Epidermal melanocyte (primary cell): ENCODE measurements around the gene MCHR2.
A peak's percentile ranks its signal among the peaks of the same experiment; 100 is the strongest.
"Not testable (repeated sequence)": the region's sequence is repeated elsewhere in the genome, so short reads cannot be mapped to it uniquely, and the experiment has no call there.

Source experiments
- DNase-seq: peaks from one replicate; pipeline ENCODE4 v3.0.0; 2011; ENCODE audit warnings: low spot score; ENCODE audit not compliant: insufficient read length

The MCHR2 gene, protein sequence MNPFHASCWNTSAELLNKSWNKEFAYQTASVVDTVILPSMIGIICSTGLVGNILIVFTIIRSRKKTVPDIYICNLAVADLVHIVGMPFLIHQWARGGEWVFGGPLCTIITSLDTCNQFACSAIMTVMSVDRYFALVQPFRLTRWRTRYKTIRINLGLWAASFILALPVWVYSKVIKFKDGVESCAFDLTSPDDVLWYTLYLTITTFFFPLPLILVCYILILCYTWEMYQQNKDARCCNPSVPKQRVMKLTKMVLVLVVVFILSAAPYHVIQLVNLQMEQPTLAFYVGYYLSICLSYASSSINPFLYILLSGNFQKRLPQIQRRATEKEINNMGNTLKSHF

DNA sequence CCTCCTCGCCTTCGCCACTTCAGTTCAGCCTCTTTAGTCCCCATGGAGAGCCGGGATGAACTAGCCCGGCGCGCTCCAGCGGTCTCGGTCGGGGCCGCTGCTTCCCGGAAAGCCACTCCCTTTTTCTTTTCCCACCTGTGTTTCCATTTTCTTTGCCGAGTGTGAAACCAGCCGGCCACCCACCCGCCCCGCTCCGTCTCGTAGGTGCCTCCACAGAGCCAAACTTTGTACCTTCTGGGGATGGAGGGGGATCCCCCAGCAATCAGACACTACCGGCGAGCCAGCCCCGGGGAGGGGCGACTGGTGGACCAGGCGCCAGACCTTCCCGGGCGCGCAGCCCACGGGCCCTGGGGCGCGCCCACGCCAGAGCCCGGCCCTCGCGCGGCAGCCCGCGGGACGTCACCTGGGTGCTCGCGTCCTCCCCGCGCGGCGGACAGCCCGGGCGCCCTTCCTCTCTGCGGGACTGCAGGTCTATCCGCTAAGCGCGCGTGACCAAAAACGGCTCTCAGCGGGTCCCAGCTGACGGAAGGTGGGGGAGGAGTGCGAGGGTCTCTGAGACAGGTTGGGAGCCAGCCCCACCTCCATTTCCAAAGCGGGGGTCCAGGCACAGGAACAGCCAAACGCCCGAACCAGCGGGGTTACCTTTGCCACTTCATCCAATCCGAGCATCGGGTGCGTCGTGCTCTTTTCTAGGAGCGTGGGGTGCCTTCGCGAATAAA, at the start of gene MCHR2:
MCHR2 (minus strand) TSS at position 691 of the 719 bp plus-strand sequence. CDS start 38,076 bp downstream, outside the sequence.
- no peak for DNase-seq

DNA sequence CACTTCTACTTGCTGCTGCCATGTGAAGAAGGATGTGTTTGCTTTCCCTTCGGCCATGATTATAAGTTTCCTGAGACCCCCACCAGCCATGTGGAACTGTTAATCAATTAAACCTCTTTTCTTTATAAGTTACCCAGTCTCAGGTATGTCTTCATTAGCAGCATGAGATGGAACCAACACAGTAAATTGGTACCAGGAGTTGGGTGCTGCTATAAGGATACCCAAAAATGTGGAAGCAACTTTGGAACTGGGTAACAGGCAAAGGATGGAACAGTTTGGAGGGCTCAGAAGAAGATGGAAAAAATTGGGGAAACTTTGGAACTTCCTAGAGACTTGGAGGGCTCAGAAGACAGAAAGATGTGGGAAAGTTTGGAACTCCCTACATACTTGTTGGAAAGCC, 44.5 kb upstream of the MCHR2 start:
- not testable (repeated sequence) for DNase-seq

DNA sequence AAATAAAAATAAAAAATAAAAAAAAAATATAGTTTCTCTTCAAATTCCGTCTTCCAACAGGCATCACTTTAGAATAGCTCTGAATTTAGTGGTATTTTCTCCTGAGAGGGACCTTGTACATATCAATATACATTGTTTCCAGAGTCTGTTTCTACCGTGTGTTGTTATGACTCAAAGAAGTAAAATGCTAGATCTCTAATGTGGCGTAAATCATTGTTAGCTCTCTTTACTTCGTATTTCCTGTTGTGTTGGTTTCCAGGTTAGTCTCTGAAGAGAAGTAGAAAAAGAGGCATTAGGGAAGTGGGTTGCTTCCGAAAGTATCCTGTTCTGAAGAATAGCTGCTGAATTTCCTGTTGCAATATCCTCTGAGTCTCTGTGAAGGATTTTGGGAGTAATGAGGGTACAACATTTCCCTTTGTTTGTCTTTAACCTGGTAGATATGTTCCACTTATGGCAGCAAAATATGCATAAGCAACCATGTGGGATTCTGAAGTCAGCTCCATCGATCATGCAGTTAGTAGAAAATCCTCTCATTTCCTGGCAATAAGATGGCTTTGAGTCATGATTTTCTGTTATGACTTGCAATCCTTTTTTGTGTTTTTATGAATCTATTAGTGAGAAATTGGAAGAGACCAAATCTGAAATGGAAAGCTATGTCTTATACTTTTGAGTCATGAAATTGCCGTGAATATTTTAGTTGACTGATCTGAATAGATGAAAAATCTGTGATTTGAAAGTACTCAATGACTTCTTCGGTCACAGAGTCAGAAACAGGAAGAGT, 42.0 kb upstream of the MCHR2 start:
- DNase-seq, result no peak

DNA sequence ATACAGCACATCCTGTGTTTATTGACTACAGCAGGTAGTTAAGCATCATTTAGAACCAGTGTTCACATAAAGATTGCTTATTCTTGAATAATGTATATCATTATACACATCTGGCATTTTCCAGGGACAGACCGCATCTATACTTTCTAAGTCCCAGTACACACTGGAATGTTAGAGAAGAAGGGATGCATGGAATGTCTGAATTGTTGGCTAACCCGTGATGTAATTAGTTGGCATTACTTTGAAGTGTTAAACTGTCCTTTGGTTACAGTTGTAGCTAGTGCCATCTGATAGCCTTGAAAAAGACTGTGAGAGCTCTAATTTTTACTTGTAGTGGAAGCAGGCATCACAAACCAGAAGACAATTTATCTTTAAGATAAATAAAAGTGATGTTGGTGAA, 29.8 kb upstream of the MCHR2 start:
- DNase-seq, result no peak

DNA sequence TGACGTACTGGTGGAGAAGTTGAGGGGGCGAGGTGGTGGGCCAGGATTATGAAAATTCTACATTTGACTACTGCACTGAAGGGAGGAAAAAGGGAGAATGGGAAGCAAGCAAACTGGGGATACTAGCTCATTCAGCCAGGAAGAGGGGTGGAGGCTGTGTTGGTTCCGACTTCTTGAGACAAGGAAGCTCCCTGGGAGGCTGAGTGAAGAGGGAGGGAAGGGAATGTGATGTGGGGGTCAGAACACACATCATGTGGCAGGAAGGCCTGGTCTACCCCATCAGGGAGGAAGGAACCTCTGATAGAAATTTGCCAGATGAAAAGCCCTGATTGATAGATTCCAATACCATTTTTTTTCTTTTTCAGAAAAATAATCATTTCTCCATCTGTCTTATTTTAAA, 28.8 kb upstream of the MCHR2 start:
- DNase-seq, result no peak

DNA sequence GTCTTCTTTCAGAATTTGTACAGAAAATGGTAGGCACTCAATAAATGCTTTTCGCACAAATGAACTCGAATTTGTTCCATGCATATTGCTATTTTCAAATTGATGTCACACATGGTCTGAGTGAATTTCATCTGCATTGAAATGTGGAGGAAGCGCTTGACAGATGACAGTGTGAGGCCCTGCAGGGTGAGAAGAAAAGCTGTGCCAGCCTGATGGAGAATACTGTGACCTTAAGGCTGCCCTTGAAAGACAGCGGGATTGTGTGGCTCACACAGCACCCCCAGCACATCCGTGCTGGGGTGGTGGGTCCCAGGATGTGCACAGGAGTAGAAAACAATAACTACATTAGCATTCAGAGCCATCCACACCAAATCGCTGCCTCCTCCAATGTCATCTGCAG, 14.8 kb upstream of the MCHR2 start:
- DNase-seq, result no peak

DNA sequence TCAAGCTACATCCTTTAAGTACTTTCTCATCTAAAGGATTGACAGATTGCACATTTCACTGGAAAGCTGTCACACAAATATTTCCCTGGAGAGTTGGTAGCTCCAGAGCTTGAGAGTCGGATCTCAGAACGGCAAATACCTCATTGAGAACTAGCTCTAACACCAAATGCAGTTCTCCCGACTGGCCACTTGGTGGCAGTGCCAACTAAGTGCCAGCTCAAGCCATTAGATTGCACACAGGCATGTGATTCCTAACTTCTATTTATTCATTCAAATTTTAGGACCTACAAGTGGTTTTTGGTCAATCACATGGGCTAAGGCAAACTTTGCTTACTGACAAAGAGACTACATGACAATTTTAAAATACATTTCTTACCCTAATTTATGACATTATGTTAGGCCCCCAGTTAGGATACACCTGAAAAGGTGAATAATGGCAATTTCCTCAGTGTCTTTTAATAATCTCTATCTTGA, 7.9 kb upstream of the MCHR2 start:
- DNase-seq, result peak; percentile 62

DNA sequence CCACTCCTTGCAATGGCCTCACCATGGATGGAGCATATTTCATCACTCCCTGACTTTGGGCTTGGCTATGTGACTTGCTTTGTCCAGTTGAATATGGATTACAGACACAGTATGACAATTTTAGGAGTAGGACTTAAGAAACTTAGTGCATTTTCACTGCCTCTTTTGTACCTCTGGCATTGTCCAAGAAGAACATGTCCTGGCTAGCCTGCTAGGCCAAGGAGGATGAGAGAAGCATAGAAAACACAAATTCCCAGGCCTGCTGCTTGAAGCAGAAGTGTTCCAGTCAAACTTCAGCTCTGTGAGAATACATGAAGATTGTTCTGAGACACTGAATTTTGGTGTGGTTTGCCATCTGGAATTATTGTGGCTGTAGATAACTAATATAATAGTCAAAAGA, 3.1 kb upstream of the MCHR2 start:
- DNase-seq, result no peak

DNA sequence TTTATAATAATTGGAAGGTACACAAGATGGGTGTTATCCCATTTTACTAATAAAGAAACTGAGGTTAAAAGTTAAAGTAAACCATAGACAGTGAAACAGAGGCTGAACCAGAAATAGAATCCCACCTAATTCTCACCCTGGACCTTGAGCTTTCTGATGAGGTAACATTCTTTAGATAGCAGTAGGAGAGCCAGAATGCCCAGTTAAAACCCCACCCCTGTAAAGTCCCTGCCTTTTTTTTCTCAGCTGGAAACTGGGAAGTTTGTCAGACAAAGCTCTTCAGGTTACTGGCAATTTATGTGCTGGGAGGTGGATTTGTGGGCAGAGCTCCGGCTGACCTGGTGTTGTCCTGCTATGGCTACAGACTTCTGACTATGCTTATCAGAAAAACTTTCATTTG, 1.9 kb upstream of the MCHR2 start:
- DNase-seq, result no peak

DNA sequence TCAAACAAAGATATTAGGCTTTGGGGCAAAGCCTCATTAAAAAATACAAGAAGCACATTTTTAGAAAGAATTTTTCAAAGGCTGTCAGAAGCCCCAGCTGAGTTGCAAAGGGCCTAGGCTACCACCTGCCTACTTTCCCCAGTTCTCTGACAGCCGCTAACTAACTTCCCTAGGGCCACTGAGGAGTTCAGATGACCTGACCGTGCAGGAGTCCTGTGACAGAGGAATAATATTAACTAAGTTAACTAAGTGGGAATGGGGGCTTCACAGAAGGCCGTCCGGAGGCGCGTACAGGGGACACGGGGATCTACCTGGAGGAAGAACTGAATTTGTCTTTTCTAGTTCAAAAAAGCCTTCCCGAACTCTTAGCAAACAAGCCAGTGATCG, 884 bp downstream of the MCHR2 start:
- DNase-seq, result no peak

DNA sequence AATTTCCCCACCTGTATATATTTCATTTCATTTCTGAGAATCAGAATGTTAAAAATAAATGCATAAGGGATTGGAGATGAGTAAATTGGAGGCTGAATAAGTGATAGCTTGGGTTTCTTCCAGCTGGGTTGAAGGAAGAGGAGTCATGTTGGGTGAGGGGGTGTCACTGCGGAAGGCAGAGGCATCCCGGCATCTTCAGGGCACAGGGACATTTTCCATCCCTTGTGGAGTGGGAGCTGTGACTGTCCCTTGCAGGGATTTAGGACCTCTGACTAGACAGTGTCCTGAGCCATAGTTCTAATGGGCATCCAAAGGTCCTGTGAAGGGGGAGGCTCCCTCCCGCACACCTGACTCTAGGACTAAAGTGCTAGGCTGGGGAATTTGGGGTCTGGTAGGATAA, 2.1 kb downstream of the MCHR2 start:
- no peak for DNase-seq

DNA sequence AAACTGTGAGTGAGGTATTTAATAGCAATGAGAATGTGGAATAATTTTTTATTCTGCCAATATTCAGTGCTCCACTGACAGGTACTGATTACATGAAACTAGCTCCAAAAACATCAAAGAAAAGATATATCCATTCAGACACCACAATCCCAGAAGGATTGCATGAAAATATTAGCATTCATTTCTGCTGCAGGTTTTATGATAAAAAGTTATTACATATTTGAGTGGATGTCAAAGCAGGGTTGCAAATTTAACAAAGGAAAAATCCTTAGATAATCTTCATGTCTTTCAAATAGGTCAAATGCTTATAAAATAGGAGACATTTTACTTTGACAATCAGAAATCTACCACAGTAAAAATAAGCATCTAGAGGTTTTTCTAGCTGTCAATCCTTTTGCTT, 13.3 kb downstream of the MCHR2 start:
- DNase-seq, result no peak

DNA sequence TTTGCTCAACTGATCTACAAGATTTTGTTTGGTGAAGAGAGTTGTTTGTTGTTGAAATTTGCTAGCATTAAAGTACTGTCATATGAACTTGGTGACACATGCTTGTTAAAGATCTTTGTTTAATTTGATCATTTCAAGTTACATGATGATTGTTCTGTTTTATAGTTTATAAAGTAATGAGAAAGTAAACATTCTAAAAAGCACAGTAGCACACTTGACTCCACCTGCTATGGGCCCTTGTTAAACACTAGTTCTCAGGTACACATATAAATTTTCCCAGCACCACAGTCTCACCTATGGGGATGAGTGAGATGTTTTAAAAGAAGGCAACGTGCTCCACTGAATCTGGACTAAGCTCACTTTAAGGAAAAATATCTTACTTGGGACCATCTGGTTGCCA, 14.1 kb downstream of the MCHR2 start:
- DNase-seq, result no peak

DNA sequence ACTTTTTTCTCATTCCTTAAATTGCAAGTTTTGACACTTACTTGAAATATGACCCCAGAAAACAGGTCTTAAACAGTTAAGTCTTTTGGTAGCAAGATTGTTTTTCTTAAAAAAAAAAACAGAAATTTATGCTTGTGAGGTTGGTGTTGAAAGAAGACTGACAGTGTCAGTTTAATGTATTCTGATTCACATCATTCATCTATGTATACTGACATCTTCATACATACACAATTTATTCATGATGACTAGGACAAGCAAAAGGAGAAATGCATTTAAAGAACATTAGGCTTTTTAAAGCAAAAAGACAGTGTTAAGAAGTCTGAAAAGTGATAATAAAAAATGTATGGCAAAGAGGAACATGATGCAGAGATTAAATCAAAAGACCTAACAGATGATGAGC, 27.0 kb downstream of the MCHR2 start:
- no peak for DNase-seq

DNA sequence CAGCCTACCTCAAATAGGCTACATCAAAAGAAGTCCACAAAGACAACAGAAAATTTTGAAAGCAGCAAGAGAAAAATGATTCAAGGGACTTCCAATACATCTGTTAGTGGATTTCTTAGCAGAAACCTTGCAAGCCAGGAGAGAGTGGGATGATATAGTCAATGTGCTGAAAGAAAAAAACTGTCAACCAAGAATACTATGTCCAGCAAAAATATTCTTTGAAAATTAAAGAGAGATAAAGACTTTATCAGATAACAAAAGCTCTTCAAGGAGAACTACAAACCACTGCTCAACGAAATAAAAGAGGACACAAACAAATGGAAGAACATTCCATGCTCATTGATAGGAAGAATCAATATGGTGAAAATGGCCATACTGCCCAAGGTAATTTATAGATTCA, 34.0 kb downstream of the MCHR2 start:
- no peak for DNase-seq

DNA sequence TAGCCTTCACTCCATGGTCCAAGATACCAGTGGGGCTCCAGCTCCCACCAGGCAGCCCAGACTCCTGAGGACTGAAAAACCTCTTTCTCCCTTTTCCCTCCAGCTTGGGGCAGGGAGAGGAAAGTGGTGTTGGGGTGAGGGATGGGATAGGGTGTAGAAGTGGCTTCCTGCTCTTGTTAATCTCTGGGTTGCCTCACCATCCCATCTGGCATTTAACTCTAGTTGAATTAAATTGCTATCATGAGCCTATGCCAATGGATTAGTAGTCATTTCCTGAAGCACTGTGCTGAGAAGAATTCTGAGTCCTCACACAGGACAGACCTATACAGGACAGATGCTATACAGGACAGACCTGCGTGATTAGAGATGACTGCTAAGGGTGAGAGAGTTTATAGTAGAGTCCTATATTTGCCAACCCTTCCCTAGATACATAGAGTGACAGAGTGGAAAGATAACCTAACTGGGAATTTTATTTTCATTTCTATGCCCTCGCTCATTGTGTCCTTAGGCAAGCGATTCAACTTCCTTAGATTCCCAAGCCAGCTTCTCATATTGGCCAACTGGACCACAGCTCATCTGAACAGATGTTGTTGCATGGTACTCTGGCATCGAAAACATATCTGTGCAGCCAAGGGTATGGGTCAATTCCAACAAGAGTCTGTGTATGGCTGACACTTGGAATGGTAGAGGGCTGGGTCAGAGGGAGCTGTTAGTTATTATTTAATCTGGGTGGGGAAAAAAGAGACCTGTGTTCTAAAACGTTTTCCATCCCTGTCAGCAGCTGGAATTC, 42.8 kb downstream of the MCHR2 start:
- DNase-seq, result no peak

DNA sequence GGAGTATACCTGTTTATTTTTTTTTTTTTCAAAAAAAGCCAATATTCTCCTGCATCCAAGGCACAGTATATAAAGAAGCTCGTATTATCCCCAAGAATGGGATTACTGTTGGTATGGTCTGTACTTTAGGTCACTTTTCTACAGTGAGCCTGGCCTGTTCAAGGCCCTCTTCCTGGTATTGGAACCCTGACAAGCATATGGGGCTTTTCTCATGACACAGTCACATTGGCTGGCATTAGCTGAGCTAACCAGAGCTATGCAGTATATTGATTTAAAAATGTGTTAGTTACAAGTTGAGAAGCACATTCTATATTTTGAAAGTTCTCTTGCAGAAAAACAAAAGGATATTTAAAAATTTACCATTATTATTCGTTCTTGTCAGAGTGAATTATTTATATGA, 48.0 kb downstream of the MCHR2 start:
- DNase-seq, result no peak

DNA sequence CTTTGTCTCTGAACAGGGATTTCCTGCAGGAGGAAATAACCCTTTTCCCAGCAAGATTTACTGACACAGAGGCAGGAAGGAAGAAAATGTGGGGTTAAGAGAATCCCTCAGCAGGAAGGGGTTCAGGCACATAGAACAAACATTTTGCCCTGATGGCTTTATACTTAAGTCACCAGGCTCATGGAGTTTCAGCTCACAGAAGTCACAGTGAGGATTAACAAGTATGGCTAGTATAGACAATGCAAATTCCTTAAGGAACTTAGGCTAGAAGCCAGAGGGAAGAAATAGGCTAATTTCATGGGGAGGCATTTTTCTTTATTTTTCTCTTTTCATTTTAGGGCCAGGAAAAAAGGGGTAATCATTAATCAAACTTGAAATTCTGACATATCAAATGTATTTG, 50.2 kb downstream of the MCHR2 start:
- no peak for DNase-seq

DNA sequence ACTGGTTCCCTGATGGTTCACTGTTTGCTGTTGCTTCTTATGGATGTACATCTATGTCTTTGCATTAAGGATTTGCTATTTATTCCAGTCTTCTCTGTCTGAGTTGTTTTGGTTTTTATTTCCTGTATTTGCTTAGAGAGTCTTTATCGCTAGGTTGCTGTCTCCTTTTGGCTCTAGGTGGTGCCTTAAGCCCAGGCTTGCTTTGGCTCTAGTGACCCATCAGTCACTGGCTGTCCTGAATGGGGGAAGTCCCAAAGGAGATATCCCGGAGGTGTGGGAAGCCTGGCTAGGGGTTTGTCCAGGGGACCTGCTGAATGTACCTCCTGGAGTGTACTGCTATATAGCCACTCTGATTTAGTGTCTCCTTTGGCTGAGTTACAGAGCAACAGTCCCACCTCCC, 53.4 kb downstream of the MCHR2 start:
- DNase-seq, result no peak

DNA sequence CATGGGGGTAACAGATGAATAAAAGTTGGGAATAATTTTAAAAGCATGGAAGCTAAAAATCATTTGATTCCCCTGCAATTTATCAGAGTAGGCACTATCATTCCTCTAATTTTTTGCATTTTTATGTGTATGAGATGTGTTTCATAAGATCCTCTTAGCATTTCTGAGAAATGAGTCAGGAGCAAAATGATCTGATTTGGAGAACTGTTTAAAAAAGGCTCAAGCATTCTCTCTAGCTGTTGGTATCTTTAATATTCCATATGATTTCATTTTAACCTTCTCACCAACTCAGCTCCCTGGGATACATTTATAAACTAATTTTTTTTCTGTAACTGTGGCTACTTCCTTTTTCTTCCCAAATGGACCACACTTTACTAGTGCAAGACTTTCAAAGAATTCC, 60.9 kb downstream of the MCHR2 start:
- DNase-seq, result peak; percentile 23

DNA sequence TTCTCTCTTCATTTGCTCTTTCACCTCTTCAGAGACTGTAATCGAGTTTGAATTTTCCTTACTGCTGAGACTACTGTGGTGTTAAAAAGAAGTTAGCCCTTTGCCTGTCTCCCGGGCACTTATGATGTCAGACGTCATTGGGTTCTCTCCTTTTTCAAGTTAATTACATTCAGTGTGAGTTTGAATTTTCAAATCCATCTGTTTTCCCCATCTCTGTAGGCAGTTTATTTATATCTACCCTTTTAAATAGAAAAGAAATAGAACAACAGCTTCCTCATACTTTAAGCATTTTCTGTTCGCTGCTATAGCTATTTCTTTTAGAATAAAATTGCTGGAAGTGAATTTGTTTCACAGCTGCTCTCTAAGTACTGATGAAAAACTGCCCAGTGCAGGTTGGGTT, 81.4 kb downstream of the MCHR2 start:
- no peak for DNase-seq
